ENCODE results near the gene DACH1.

Gene DACH1

GRCh38 chr13:71624653-71625600 lies 242.1 kb downstream of the DACH1 start:
- H3K9me3 ChIP-seq (ENCODE audit: control insufficient read depth in 5 of 5, low read length in 5 of 5) = no peaks in the 10 kb centered on the region
- H3K4me3 ChIP-seq (ENCODE audit: low read depth in 1 of 5, low read length in 5 of 5) = no peak overlapping the region
- peaks cover 0 to 10% (median 0%) of the 10 kb centered on the region in 5 donors for H3K4me1 ChIP-seq (ENCODE audit: control insufficient read depth in 5 of 5, insufficient read depth in 5 of 5, low read length in 5 of 5)
- no peaks in the 10 kb centered on the region for H3K27me3 ChIP-seq (ENCODE audit: control insufficient read depth in 5 of 5, insufficient read depth in 4 of 5, low read length in 5 of 5)
- no peak overlapping the region for H3K9ac ChIP-seq (ENCODE audit: low read length in 5 of 5)
- H3K36me3 ChIP-seq (ENCODE audit: control insufficient read depth in 5 of 5, insufficient read depth in 5 of 5, low read length in 5 of 5) = no peaks in the 10 kb centered on the region
- peak overlapping the region; percentile 61 for H3K27ac ChIP-seq (ENCODE audit: low read depth, low read length)

GRCh38 chr13:71621174-71622124 lies 245.6 kb downstream of the DACH1 start:
- Histone ChIP-seq H3K36me3 (ENCODE audit: control insufficient read depth in 5 of 5, insufficient read depth in 5 of 5, low read length in 5 of 5) (no peaks in the 10 kb centered on the region), H3K9me3 (ENCODE audit: control insufficient read depth in 5 of 5, low read length in 5 of 5) (no peaks in the 10 kb centered on the region), H3K27ac (ENCODE audit: low read depth, low read length) (no peak overlapping the region), H3K9ac (ENCODE audit: low read length in 5 of 5) (peak overlapping the region in 1 of 5 donors; percentile 30), H3K4me1 (ENCODE audit: control insufficient read depth in 5 of 5, insufficient read depth in 5 of 5, low read length in 5 of 5) (peaks cover 0 to 10% (median 0%) of the 10 kb centered on the region in 5 donors), H3K4me3 (ENCODE audit: low read depth in 1 of 5, low read length in 5 of 5) (no peak overlapping the region), H3K27me3 (ENCODE audit: control insufficient read depth in 5 of 5, insufficient read depth in 4 of 5, low read length in 5 of 5) (no peaks in the 10 kb centered on the region)

GRCh38 chr13:71619096-71619495 lies 247.9 kb downstream of the DACH1 start:
- H3K9ac ChIP-seq (ENCODE audit: low read length in 5 of 5) = no peak overlapping the region
- no peaks in the 10 kb centered on the region for H3K4me1 ChIP-seq (ENCODE audit: control insufficient read depth in 5 of 5, insufficient read depth in 5 of 5, low read length in 5 of 5)
- H3K4me3 ChIP-seq (ENCODE audit: low read depth in 1 of 5, low read length in 5 of 5) = no peak overlapping the region
- no peak overlapping the region for H3K27ac ChIP-seq (ENCODE audit: low read depth, low read length)
- no peaks in the 10 kb centered on the region for H3K9me3 ChIP-seq (ENCODE audit: control insufficient read depth in 5 of 5, low read length in 5 of 5)
- H3K36me3 ChIP-seq (ENCODE audit: control insufficient read depth in 5 of 5, insufficient read depth in 5 of 5, low read length in 5 of 5) = no peaks in the 10 kb centered on the region
- H3K27me3 ChIP-seq (ENCODE audit: control insufficient read depth in 5 of 5, insufficient read depth in 4 of 5, low read length in 5 of 5) = no peaks in the 10 kb centered on the region

GRCh38 chr13:71618159-71618558 lies 248.8 kb downstream of the DACH1 start:
- Histone ChIP-seq H3K27ac (ENCODE audit: low read depth, low read length) (no peak overlapping the region), H3K9me3 (ENCODE audit: control insufficient read depth in 5 of 5, low read length in 5 of 5) (no peaks in the 10 kb centered on the region), H3K4me3 (ENCODE audit: low read depth in 1 of 5, low read length in 5 of 5) (no peak overlapping the region), H3K36me3 (ENCODE audit: control insufficient read depth in 5 of 5, insufficient read depth in 5 of 5, low read length in 5 of 5) (no peaks in the 10 kb centered on the region), H3K9ac (ENCODE audit: low read length in 5 of 5) (no peak overlapping the region), H3K4me1 (ENCODE audit: control insufficient read depth in 5 of 5, insufficient read depth in 5 of 5, low read length in 5 of 5) (peaks cover 0 to under 1% (median 0%) of the 10 kb centered on the region in 5 donors), H3K27me3 (ENCODE audit: control insufficient read depth in 5 of 5, insufficient read depth in 4 of 5, low read length in 5 of 5) (no peaks in the 10 kb centered on the region)

GRCh38 chr13:71617265-71617664 lies 249.7 kb downstream of the DACH1 start:
- H3K9ac ChIP-seq (ENCODE audit: low read length in 5 of 5) = no peak overlapping the region
- no peaks in the 10 kb centered on the region for H3K9me3 ChIP-seq (ENCODE audit: control insufficient read depth in 5 of 5, low read length in 5 of 5)
- H3K27me3 ChIP-seq (ENCODE audit: control insufficient read depth in 5 of 5, insufficient read depth in 4 of 5, low read length in 5 of 5) = no peaks in the 10 kb centered on the region
- H3K27ac ChIP-seq (ENCODE audit: low read depth, low read length) = no peak overlapping the region
- H3K36me3 ChIP-seq (ENCODE audit: control insufficient read depth in 5 of 5, insufficient read depth in 5 of 5, low read length in 5 of 5) = no peaks in the 10 kb centered on the region
- peaks cover 0 to 4% (median 0%) of the 10 kb centered on the region in 5 donors for H3K4me1 ChIP-seq (ENCODE audit: control insufficient read depth in 5 of 5, insufficient read depth in 5 of 5, low read length in 5 of 5)
- no peak overlapping the region for H3K4me3 ChIP-seq (ENCODE audit: low read depth in 1 of 5, low read length in 5 of 5)

GRCh38 chr13:71613066-71613745 lies 253.8 kb downstream of the DACH1 start:
- Histone ChIP-seq H3K27me3 (ENCODE audit: control insufficient read depth in 5 of 5, insufficient read depth in 4 of 5, low read length in 5 of 5) (no peaks in the 10 kb centered on the region), H3K9ac (ENCODE audit: low read length in 5 of 5) (no peak overlapping the region), H3K4me1 (ENCODE audit: control insufficient read depth in 5 of 5, insufficient read depth in 5 of 5, low read length in 5 of 5) (peaks cover 0 to 4% (median 0%) of the 10 kb centered on the region in 5 donors), H3K36me3 (ENCODE audit: control insufficient read depth in 5 of 5, insufficient read depth in 5 of 5, low read length in 5 of 5) (no peaks in the 10 kb centered on the region), H3K27ac (ENCODE audit: low read depth, low read length) (no peak overlapping the region), H3K9me3 (ENCODE audit: control insufficient read depth in 5 of 5, low read length in 5 of 5) (no peaks in the 10 kb centered on the region), H3K4me3 (ENCODE audit: low read depth in 1 of 5, low read length in 5 of 5) (no peak overlapping the region)

GRCh38 chr13:71611292-71611691 lies 255.7 kb downstream of the DACH1 start:
- H3K9ac ChIP-seq (ENCODE audit: low read length in 5 of 5) = no peak overlapping the region
- H3K4me1 ChIP-seq (ENCODE audit: control insufficient read depth in 5 of 5, insufficient read depth in 5 of 5, low read length in 5 of 5) = peaks cover 0 to 4% (median 0%) of the 10 kb centered on the region in 5 donors
- H3K9me3 ChIP-seq (ENCODE audit: control insufficient read depth in 5 of 5, low read length in 5 of 5) = no peaks in the 10 kb centered on the region
- no peak overlapping the region for H3K27ac ChIP-seq (ENCODE audit: low read depth, low read length)
- H3K36me3 ChIP-seq (ENCODE audit: control insufficient read depth in 5 of 5, insufficient read depth in 5 of 5, low read length in 5 of 5) = no peaks in the 10 kb centered on the region
- H3K27me3 ChIP-seq (ENCODE audit: control insufficient read depth in 5 of 5, insufficient read depth in 4 of 5, low read length in 5 of 5) = no peaks in the 10 kb centered on the region
- H3K4me3 ChIP-seq (ENCODE audit: low read depth in 1 of 5, low read length in 5 of 5) = no peak overlapping the region

GRCh38 chr13:71610876-71611275 lies 256.1 kb downstream of the DACH1 start:
- Histone ChIP-seq H3K27me3 (ENCODE audit: control insufficient read depth in 5 of 5, insufficient read depth in 4 of 5, low read length in 5 of 5) (no peaks in the 10 kb centered on the region), H3K4me3 (ENCODE audit: low read depth in 1 of 5, low read length in 5 of 5) (no peak overlapping the region), H3K4me1 (ENCODE audit: control insufficient read depth in 5 of 5, insufficient read depth in 5 of 5, low read length in 5 of 5) (peaks cover 0 to 4% (median 0%) of the 10 kb centered on the region in 5 donors), H3K9me3 (ENCODE audit: control insufficient read depth in 5 of 5, low read length in 5 of 5) (no peaks in the 10 kb centered on the region), H3K9ac (ENCODE audit: low read length in 5 of 5) (no peak overlapping the region), H3K36me3 (ENCODE audit: control insufficient read depth in 5 of 5, insufficient read depth in 5 of 5, low read length in 5 of 5) (no peaks in the 10 kb centered on the region), H3K27ac (ENCODE audit: low read depth, low read length) (no peak overlapping the region)

GRCh38 chr13:71609271-71609670 lies 257.7 kb downstream of the DACH1 start:
- H3K27ac ChIP-seq (ENCODE audit: low read depth, low read length) = no peak overlapping the region
- peaks cover 0 to 4% (median 0%) of the 10 kb centered on the region in 5 donors for H3K4me1 ChIP-seq (ENCODE audit: control insufficient read depth in 5 of 5, insufficient read depth in 5 of 5, low read length in 5 of 5)
- H3K36me3 ChIP-seq (ENCODE audit: control insufficient read depth in 5 of 5, insufficient read depth in 5 of 5, low read length in 5 of 5) = no peaks in the 10 kb centered on the region
- H3K27me3 ChIP-seq (ENCODE audit: control insufficient read depth in 5 of 5, insufficient read depth in 4 of 5, low read length in 5 of 5) = no peaks in the 10 kb centered on the region
- H3K4me3 ChIP-seq (ENCODE audit: low read depth in 1 of 5, low read length in 5 of 5) = no peak overlapping the region
- no peaks in the 10 kb centered on the region for H3K9me3 ChIP-seq (ENCODE audit: control insufficient read depth in 5 of 5, low read length in 5 of 5)
- no peak overlapping the region for H3K9ac ChIP-seq (ENCODE audit: low read length in 5 of 5)
